Endothelial cell (in vitro differentiated cells): ENCODE measurements around the gene CGNL1. TPM values are rescaled to one million over a fixed set of nuclear protein-coding genes. Genes with fewer than 3 reads are reported as not detected.

ENCODE experiments used
- DNase-seq: peaks from one replicate; pipeline ENCODE4 v3.0.0; 2021; ENCODE audit warnings: low spot score
- H3K27ac Mint-ChIP-seq: one replicate; pipeline ENCODE4 v1.8.0; 2021; ENCODE audit warnings: mixed read lengths, inconsistent platforms; ENCODE audit not compliant: unreplicated experiment
- H3K27me3 Mint-ChIP-seq: one replicate; pipeline ENCODE4 v1.8.0; 2021; ENCODE audit warnings: mild to moderate bottlenecking, moderate library complexity, mixed read lengths, inconsistent platforms; ENCODE audit not compliant: unreplicated experiment
- H3K36me3 Mint-ChIP-seq: one replicate; pipeline ENCODE4 v1.8.0; 2021; ENCODE audit warnings: mild to moderate bottlenecking, low read depth, mixed read lengths, inconsistent platforms; ENCODE audit not compliant: unreplicated experiment
- H3K4me1 Mint-ChIP-seq: one replicate; pipeline ENCODE4 v1.8.0; 2021; ENCODE audit warnings: mild to moderate bottlenecking, mixed read lengths, inconsistent platforms; ENCODE audit not compliant: unreplicated experiment
- H3K4me3 Mint-ChIP-seq: one replicate; pipeline ENCODE4 v1.8.0; 2021; ENCODE audit warnings: mild to moderate bottlenecking, mixed read lengths, inconsistent platforms; ENCODE audit not compliant: unreplicated experiment
- H3K9me3 Mint-ChIP-seq: one replicate; pipeline ENCODE4 v1.8.0; 2021; ENCODE audit warnings: mixed read lengths, inconsistent platforms; ENCODE audit not compliant: unreplicated experiment
- total RNA-seq: library from RNA; stranded (reverse); fragmentation: NEBNext Ultra II Directional; extraction: Animal tissue kit (Norgen Biotek cat#: 25700); gene quantifications from one replicate; pipeline ENCODE4 v1.2.1, GENCODE V29; 2021; ENCODE audit not compliant: unreplicated experiment
- TF ChIP-seq, protein P1 (sequence below): fragments of 200-600 bp; sonication (generic); IDR thresholded peaks from one replicate; pipeline ENCODE4 v1.5.0; 2021; ENCODE audit warnings: antibody characterized with exemption; ENCODE audit not compliant: unreplicated experiment

Gene CGNL1
- total RNA-seq, 1 donor from 2014 or later, result 238 TPM

DNA sequence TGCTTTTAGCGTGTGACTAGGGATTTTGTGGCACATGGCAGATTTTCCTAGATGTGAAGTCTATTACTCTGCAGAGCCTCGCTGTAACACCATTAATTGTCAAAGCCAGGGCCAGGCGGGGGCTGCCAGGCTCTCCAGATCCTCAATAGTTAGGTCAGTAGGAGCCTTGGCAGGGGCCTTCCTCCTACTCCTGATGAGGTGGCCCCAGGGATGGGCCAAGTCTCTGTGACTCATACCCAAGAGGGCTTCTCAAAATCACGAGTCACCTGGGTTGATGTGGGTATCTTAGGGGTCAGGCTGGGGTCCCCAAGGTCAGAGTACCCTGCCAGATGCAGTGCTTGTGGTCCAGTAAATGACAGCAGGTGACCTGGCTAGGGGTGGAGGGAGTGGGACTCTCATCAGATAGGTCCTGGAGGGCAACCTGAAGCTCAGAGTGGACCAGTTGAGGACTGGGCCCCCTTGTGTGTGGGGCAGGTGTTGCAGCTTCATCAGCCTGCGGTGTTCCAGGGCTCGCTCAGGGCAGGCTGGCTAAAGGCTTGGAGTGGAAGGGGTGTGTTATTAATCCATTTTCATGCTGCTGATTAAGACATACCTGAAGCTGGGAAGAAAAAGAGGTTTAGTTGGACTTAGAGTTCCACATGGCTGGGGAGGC is 126.9 kb downstream of the CGNL1 start:
- TF ChIP-seq, protein P1, sequence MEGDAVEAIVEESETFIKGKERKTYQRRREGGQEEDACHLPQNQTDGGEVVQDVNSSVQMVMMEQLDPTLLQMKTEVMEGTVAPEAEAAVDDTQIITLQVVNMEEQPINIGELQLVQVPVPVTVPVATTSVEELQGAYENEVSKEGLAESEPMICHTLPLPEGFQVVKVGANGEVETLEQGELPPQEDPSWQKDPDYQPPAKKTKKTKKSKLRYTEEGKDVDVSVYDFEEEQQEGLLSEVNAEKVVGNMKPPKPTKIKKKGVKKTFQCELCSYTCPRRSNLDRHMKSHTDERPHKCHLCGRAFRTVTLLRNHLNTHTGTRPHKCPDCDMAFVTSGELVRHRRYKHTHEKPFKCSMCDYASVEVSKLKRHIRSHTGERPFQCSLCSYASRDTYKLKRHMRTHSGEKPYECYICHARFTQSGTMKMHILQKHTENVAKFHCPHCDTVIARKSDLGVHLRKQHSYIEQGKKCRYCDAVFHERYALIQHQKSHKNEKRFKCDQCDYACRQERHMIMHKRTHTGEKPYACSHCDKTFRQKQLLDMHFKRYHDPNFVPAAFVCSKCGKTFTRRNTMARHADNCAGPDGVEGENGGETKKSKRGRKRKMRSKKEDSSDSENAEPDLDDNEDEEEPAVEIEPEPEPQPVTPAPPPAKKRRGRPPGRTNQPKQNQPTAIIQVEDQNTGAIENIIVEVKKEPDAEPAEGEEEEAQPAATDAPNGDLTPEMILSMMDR, result peak; percentile 31
- Mint-ChIP-seq H3K4me1 (peaks cover 91% of the 10 kb centered on the region), H3K36me3 (peaks cover 60% of the 10 kb centered on the region), H3K27ac (peak overlapping the region; percentile 87), H3K9me3 (no peaks in the 10 kb centered on the region), H3K4me3 (peak overlapping the region; percentile 85), H3K27me3 (peaks cover 16% of the 10 kb centered on the region)
- DNase-seq, result peak; percentile 37

DNA sequence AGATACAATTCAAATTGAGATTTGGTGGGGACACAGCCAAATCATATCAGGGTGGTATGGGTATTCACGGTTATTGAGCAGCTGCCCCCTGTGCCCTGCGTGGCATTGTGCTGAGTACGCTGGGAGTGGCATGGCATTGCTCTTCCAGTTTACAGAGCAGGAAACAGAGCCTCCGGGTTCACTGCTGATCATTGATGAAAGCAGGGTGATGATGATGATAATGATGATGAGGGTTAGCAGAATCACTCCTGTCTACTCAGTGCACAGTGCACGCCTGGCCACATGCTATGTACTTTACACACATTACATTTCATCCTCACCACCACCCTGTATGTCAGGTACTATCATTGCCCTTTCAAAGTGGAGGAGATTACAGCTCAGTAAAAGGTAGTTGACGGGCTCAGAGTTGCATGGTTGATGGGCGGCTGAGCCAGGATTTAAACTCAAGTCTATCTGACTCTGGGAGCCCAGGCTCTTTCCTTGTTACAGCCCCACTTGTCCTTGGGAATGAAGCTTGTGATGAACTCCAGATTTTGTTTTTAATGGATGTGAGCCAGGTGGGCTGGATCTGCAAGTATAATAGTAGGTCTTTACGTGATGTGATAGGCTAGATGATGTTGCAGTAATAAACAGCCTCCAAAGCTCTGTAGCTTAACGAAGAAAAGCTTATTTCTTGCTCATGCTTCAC is 127.8 kb downstream of the CGNL1 start:
- Mint-ChIP-seq H3K9me3 (no peaks in the 10 kb centered on the region), H3K4me3 (no peak overlapping the region), H3K4me1 (peaks cover 91% of the 10 kb centered on the region), H3K27me3 (peaks cover 14% of the 10 kb centered on the region), H3K27ac (peak overlapping the region; percentile 82), H3K36me3 (peaks cover 61% of the 10 kb centered on the region)
- no peak for DNase-seq
- TF ChIP-seq, protein P1, result no peak

DNA sequence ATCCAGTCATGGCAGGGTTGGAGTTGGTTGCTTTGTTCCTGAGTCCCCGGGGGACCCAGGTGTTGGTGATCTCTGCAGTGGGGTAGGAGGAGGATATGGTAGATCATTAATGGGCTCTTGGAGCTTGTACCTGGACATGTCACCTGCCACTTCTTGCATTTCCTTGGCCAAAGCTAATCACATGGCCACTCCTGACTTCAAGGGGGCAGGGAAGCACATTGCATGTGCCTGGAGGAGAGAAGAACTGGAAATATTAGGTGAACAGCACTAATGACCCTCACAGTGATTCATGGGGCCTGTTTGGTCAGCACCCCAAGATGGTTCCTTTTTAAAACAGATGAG is 128.3 kb downstream of the CGNL1 start:
- peak overlapping the region; percentile 74 for H3K27ac Mint-ChIP-seq
- peak overlapping the region; percentile 49 for H3K4me3 Mint-ChIP-seq
- peaks cover 14% of the 10 kb centered on the region for H3K27me3 Mint-ChIP-seq
- H3K4me1 Mint-ChIP-seq, result peaks cover 94% of the 10 kb centered on the region
- TF ChIP-seq, protein P1, result no peak
- H3K36me3 Mint-ChIP-seq, result peaks cover 64% of the 10 kb centered on the region
- no peaks in the 10 kb centered on the region for H3K9me3 Mint-ChIP-seq
- DNase-seq, result no peak

DNA sequence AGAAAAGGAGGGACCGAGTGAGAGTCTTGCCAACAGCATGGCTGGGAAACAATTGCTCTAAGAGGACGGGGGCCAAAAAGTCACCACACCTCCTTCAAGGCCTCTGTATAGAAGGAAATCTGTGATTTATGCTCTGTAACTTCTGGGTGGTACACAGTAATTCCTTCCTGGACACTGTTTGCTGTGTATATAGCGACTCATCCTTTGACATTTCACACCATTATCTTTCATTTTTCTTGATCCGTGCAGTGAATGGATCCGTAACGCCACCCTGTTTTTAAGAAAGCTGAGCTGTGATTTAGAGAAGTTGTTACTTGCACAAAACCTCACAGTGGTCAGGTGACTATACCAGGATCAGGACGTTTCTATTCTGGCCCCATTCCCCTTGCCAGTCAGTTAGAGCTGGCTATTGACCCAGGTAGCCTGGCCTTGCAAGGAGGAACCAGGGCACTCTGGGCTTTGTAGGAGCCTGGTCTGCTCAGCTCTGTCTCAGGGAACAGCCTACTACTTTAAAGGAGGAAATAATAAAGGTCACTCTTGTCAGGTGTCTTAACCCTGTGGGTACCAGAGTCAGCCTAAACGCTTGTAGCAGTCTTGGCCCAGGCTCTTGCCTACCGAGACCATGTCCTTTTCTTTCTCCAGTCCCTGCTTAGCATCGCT is 128.9 kb downstream of the CGNL1 start:
- Mint-ChIP-seq H3K9me3 (no peaks in the 10 kb centered on the region), H3K27ac (no peak overlapping the region), H3K4me3 (no peak overlapping the region), H3K4me1 (peaks cover 94% of the 10 kb centered on the region), H3K36me3 (peaks cover 60% of the 10 kb centered on the region), H3K27me3 (peaks cover 8% of the 10 kb centered on the region)
- TF ChIP-seq, protein P1, result no peak
- no peak for DNase-seq
